ENCODE data around the gene PTPN5.
"Not testable (repeated sequence)": the region's sequence is repeated elsewhere in the genome, so short reads cannot be mapped to it uniquely, and the experiment has no call there.

Gene PTPN5

GRCh38 chr11:18791207-18791968, at the start of gene PTPN5:
TSS of gene PTPN5 (minus strand) at chr11:18791798. CDS start at chr11:18771958, 19,840 bp downstream.
- Histone ChIP-seq H3K9ac (no peak within 1 kb of the TSS), H3K4me1 (0 out of 2 replicates have a peak, but pooled peaks cover 8% of the 10 kb centered on the region), H3K4me2 (peak within 1 kb of the TSS; percentile 59), H3K36me3 (no peaks in the 10 kb centered on the region), H3K27me3 (peaks cover 60% of the 10 kb centered on the region), H4K20me1 (peaks cover 12% of the 10 kb centered on the region; the same call in 1 of the 2 replicates), H3K4me3 (peak within 1 kb of the TSS; percentile 56), H3K27ac (no peak within 1 kb of the TSS), H3K9me3 (peaks cover 14% of the 10 kb centered on the region; the same call in 1 of the 2 replicates)
- no peak for TF ChIP-seq Cebpa-rat (IDR thresholded peaks at IDR 0.05)

DNA sequence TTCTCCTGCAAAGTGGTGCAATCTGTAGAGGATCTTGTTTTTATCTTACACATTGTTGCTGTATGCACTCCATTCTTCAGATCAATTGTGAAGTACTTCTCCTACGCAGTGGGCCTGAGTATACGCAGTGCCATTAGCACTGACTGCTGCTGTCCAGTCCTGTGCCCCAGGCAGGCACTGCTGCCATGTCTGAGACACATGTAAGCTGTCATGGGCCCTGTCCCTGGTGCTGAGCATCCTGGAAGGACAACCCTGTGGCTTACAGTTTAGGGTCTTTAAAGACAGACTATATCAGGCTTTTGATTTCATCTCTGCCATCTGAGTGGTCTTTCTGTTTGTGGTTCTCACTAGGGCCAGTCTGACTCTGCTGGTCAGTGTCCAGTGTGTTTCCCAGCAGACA, 44.8 kb upstream of the PTPN5 start:
- Histone ChIP-seq H3K4me1 (no peaks in the 10 kb centered on the region), H3K9ac (no peak overlapping the region), H3K27ac (no peak overlapping the region), H3K4me2 (no peak overlapping the region), H3K4me3 (no peak overlapping the region), H3K9me3 (peaks cover 13% of the 10 kb centered on the region), H4K20me1 (no peaks in the 10 kb centered on the region), H3K27me3 (no peaks in the 10 kb centered on the region), H3K36me3 (no peaks in the 10 kb centered on the region)
- TF ChIP-seq Cebpa-rat (IDR thresholded peaks at IDR 0.05), result no peak

- H3K4me1 ChIP-seq, result no peaks in the 10 kb centered on the region
- H3K27me3 ChIP-seq, result no peaks in the 10 kb centered on the region
- H3K36me3 ChIP-seq, result no peaks in the 10 kb centered on the region
- peaks cover 3% of the 10 kb centered on the region; the same call in 1 of the 2 replicates for H3K9me3 ChIP-seq
- H3K9ac ChIP-seq, result no peak overlapping the region
- no peak overlapping the region for H3K4me2 ChIP-seq
- H3K4me3 ChIP-seq, result no peak overlapping the region
- TF ChIP-seq Cebpa-rat (IDR thresholded peaks at IDR 0.05), result no peak
- no peaks in the 10 kb centered on the region for H4K20me1 ChIP-seq
- H3K27ac ChIP-seq, result no peak overlapping the region
These were observed 43.3 kb upstream of the PTPN5 start for GRCh38 chr11:18834754-18835466.

DNA sequence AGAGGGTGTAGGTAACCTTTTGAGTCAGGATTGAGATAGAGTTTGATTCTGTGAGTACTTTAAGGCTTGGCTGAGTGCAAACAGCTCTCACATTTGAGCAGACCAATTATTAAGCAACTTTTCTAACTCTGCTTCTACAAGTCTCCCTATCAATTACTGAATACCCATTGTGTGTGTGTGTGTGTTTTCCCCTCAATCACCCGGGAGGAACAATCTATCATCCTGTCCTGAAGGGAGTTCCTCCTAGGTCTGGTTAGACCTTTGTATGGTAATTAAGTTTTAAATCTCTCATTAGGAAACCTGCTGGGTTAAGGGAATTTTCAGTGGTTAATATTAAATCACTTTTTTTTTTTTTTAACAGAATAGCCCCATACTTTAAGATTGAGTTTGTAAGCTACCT, 28.6 kb upstream of the PTPN5 start:
- H3K9ac ChIP-seq, H4K20me1 ChIP-seq, H3K36me3 ChIP-seq, H3K4me2 ChIP-seq, H3K27me3 ChIP-seq, H3K4me3 ChIP-seq, H3K9me3 ChIP-seq, H3K27ac ChIP-seq: not testable (repeated sequence)
- peaks cover 11% of the 10 kb centered on the region; the same call in 1 of the 2 replicates for H3K4me1 ChIP-seq

DNA sequence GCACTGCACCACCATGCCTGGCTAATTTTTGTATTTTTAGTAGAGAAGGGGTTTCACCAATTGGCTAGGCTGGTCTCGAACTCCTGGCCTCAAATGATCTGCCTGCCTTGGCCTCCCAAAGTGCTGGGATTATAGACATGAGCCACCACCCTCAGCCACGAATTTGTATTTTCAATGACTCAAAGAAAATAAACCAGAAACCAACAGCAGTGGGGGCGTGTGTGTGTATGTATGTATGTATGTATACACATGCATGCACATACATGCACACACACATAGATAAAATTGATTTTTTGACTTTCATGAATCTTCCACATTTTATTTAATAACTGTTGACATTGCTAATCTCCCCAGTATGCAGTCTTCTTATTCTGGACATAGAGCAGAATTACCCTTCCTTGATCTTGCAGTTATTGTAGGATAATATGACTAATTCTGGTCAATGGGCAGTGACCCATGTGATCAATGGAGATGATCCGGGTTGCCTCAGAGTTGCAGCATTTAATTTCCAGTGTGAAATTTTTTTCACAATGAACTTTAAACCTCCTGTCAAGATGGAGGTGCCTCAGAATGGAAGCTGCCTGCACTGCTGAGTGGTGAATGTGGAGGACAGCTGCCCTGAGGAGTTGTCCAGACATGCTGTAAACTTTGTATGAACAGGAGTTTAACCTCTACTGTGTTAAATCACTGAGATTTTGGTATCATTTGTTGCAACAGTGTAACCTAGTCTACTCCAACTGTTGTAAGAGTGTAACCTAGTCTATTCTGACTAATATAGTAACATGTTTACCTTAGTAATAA, 12.8 kb upstream of the PTPN5 start:
- Histone ChIP-seq H3K4me3 (no peak overlapping the region), H3K4me2 (no peak overlapping the region), H3K9me3 (no peaks in the 10 kb centered on the region), H4K20me1 (no peaks in the 10 kb centered on the region), H3K9ac (no peak overlapping the region), H3K4me1 (no peaks in the 10 kb centered on the region), H3K27me3 (no peaks in the 10 kb centered on the region), H3K27ac (no peak overlapping the region), H3K36me3 (no peaks in the 10 kb centered on the region)
- TF ChIP-seq Cebpa-rat (IDR thresholded peaks at IDR 0.05), result no peak

GRCh38 chr11:18802381-18803257, 11.0 kb upstream of the PTPN5 start:
- H3K9ac ChIP-seq, result no peak overlapping the region
- no peak overlapping the region for H3K4me3 ChIP-seq
- H3K9me3 ChIP-seq, result no peaks in the 10 kb centered on the region
- H3K4me2 ChIP-seq, result no peak overlapping the region
- H3K27ac ChIP-seq, result no peak overlapping the region
- H3K36me3 ChIP-seq, result no peaks in the 10 kb centered on the region
- 0 out of 2 replicates have a peak, but pooled peaks have one; percentile 46 for TF ChIP-seq Cebpa-rat (IDR thresholded peaks at IDR 0.05)
- no peaks in the 10 kb centered on the region for H3K27me3 ChIP-seq
- H4K20me1 ChIP-seq, result no peaks in the 10 kb centered on the region
- no peaks in the 10 kb centered on the region for H3K4me1 ChIP-seq

DNA sequence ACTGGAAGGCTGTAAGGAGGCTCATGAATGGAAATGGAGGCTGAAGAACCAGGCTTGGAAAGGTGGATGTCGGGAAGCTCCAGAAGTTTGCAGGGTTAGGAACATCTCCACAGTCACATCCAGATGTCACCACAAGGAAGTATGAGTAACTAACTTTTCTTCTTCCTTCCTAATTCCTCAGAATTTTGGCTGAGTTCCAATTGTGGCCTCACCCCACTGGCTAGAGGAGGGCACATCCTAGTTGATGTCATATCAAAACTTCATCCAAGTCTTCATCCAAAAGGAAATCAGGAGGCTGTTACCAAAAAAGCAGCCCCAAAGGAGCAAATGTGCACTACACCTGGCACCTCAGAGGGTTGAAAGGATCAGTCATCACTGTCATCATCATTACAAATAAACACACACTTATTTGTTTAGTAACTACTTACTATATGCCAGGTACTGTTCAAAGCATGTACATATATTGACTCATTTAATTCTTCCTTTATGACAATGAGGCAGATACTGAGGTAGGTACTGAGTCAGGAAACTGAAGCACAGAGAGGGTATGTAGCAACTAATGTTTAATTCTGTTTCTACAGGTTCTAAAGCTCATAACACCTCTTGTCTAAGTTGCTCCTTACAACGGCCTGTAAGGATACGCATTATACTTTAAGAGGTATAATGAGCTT, 7.3 kb upstream of the PTPN5 start:
- no peak overlapping the region for H3K4me2 ChIP-seq
- no peaks in the 10 kb centered on the region for H4K20me1 ChIP-seq
- H3K4me3 ChIP-seq, result no peak overlapping the region
- no peak overlapping the region for H3K9ac ChIP-seq
- H3K4me1 ChIP-seq, result no peaks in the 10 kb centered on the region
- no peak for TF ChIP-seq Cebpa-rat (IDR thresholded peaks at IDR 0.05)
- no peaks in the 10 kb centered on the region for H3K9me3 ChIP-seq
- H3K27ac ChIP-seq, result no peak overlapping the region
- peaks cover 9% of the 10 kb centered on the region for H3K27me3 ChIP-seq
- no peaks in the 10 kb centered on the region for H3K36me3 ChIP-seq

DNA sequence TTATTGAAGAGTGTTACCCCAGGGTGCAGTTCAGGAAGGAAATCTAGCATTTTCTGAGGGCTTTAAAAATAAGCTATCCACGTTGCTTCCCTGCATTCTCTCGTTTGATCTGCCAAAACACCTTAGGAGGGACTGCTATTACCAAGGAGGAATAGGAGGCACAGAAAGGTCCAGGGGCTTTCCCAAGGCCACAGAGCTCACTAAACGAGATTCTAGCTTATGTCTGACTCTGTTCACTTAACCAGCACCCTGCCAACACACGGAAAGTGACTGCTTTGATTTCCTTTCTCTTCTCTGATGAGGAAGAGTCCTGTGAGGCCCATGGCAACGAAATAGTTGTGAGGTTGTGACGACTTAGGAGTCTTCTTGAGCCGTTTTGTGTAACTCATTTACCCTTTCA, 3.4 kb upstream of the PTPN5 start:
- H3K4me3 ChIP-seq, result no peak overlapping the region
- H3K4me1 ChIP-seq, result 0 out of 2 replicates have a peak, but pooled peaks cover 4% of the 10 kb centered on the region
- H3K27me3 ChIP-seq, result peaks cover 49% of the 10 kb centered on the region
- H4K20me1 ChIP-seq, result peaks cover 12% of the 10 kb centered on the region; the same call in 1 of the 2 replicates
- no peak overlapping the region for H3K27ac ChIP-seq
- H3K4me2 ChIP-seq, result no peak overlapping the region
- no peaks in the 10 kb centered on the region for H3K36me3 ChIP-seq
- H3K9me3 ChIP-seq, result peaks cover 14% of the 10 kb centered on the region; the same call in 1 of the 2 replicates
- TF ChIP-seq Cebpa-rat (IDR thresholded peaks at IDR 0.05), result no peak
- no peak overlapping the region for H3K9ac ChIP-seq
